Measurements from ENCODE around the gene PROCR.
"Not testable (repeated sequence)": the region's sequence is repeated elsewhere in the genome, so short reads cannot be mapped to it uniquely, and the experiment has no call there.

PROCR gene

GRCh38 chr20:35165221-35166185 is 6.4 kb upstream of the PROCR start:
- FAIRE-seq: no peak

GRCh38 chr20:35166242-35166830 is 5.5 kb upstream of the PROCR start:
- FAIRE-seq: no peak

- no peak for FAIRE-seq
These were observed 4.1 kb upstream of the PROCR start for GRCh38 chr20:35167787-35168186.

GRCh38 chr20:35168701-35169409 is 3.0 kb upstream of the PROCR start:
- FAIRE-seq: not testable (repeated sequence)

GRCh38 chr20:35171438-35171752 is 477 bp upstream of the PROCR start:
- FAIRE-seq: no peak

- no peak for FAIRE-seq
These were observed 548 bp downstream of the PROCR start for GRCh38 chr20:35172434-35172806.

- FAIRE-seq: no peak
These were observed 1.8 kb downstream of the PROCR start for GRCh38 chr20:35173576-35174192.

GRCh38 chr20:35174458-35175216 is 2.8 kb downstream of the PROCR start:
- no peak for FAIRE-seq

- FAIRE-seq: no peak
These were observed 4.3 kb downstream of the PROCR start for GRCh38 chr20:35176132-35176531.

- FAIRE-seq: no peak
These were observed 7.7 kb downstream of the PROCR start for GRCh38 chr20:35179292-35180212.

- no peak for FAIRE-seq
These were observed 8.4 kb downstream of the PROCR start for GRCh38 chr20:35180266-35180665.

- no peak for FAIRE-seq
These were observed 9.9 kb downstream of the PROCR start for GRCh38 chr20:35181731-35182130.

GRCh38 chr20:35186691-35187289 is 14.9 kb downstream of the PROCR start:
- not testable (repeated sequence) for FAIRE-seq

GRCh38 chr20:35187584-35188190 is 15.8 kb downstream of the PROCR start:
- FAIRE-seq: no peak

GRCh38 chr20:35189223-35189622 is 17.4 kb downstream of the PROCR start:
- FAIRE-seq: not testable (repeated sequence)

- peak; percentile 90 for FAIRE-seq
These were observed 18.7 kb downstream of the PROCR start for GRCh38 chr20:35190556-35190955.

- no peak for FAIRE-seq
These were observed 19.7 kb downstream of the PROCR start for GRCh38 chr20:35191419-35192117.

- no peak for FAIRE-seq
These were observed 20.4 kb downstream of the PROCR start for GRCh38 chr20:35192118-35192872.
